NOMO-1 (cell line): ENCODE measurements around the gene TOP3B.
A peak's percentile ranks its signal among the peaks of the same experiment; 100 is the strongest.

Experiments
- DNase-seq, 2 experiments: peaks; one replicate each; lab custom pipeline; 2025; ENCODE audit not compliant: unreplicated experiment in 2 of 2; lab: John Stamatoyannopoulos, UW

The TOP3B gene

DNA sequence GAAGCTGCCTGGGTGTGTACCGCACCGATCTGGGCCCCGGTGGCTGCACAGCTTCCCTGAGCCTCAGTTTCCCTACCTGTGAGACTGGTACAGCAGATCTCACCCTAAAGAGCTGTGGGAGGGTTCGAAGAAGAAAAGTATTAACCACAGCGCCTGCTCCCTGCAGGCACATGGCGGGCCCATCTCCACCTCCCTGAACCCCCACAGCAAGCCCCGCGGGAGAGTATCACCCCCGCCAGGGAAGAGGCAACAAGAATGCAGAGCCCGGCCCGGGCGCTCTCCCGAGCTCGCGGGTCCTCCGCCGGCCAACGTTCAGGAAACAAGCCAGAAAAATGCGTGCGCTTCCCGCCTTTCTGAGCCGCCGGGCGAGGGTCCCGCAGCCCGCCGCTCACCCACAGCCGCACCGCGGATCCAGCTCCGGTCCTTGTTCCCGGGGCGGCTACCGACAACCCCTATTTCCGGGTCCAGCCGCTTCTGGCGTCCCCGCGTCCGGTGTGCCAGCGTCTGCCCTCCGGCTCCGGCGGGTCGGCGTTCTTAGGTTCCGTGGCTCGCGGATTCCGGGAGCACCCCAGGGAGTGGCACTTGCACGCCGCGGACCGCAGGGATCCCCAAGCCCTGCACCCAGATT is at the start of gene TOP3B:
Gene TOP3B, minus strand, starts transcription at position 450 of the 628 bp plus-strand sequence. CDS start 7,078 bp downstream, outside the sequence.
- peak; percentile 60 to 68 for DNase-seq

DNA sequence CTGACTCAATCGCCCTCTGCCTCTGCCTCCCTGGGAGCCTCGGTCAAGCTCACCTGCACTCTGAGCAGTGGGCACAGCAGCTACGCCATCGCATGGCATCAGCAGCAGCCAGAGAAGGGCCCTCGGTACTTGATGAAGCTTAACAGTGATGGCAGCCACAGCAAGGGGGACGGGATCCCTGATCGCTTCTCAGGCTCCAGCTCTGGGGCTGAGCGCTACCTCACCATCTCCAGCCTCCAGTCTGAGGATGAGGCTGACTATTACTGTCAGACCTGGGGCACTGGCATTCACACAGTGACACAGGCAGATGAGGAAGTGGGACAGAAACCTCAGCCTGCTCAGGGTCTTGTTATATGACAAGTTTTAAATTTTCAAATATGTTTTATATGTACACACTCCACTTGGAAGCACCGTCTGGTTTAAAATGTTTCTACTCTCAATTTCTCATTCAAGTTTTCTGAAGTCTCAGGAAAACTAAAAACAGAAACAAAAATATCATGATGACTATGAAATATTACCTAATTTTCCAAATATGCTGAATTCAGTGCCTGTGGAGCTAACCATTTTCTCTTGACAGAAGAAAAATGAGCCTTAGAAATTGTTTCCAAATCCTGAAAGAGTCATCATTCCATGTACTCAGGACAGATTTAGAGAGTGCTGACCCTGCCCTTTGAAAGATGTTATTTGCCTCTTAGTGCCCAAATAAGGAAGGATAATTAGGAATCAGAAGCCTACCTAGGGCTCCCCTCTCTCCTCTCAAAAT is 48.8 kb upstream of the TOP3B start:
- no peak for DNase-seq

GRCh38 chr22:22030493-22031182 is 48.1 kb upstream of the TOP3B start:
- DNase-seq: peak; percentile 8 to 23

DNA sequence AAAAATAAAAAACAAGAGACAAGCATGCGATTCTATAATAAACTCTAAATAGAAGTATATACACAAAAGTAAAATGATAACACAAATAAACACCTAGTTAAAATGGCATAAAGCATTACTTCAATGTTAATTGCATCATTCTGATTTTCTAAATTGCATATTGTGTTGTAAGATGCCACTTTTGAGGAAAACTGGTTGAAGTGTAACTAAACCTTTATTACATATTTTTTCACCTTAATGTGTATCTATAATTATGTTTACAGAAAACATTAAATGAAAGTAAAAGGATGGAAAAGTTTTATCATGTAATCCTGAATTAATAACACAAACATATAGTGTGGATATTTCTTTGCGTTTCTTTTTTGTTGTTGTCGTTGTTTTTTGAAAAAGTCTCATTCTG is 45.4 kb upstream of the TOP3B start:
- DNase-seq: no peak

DNA sequence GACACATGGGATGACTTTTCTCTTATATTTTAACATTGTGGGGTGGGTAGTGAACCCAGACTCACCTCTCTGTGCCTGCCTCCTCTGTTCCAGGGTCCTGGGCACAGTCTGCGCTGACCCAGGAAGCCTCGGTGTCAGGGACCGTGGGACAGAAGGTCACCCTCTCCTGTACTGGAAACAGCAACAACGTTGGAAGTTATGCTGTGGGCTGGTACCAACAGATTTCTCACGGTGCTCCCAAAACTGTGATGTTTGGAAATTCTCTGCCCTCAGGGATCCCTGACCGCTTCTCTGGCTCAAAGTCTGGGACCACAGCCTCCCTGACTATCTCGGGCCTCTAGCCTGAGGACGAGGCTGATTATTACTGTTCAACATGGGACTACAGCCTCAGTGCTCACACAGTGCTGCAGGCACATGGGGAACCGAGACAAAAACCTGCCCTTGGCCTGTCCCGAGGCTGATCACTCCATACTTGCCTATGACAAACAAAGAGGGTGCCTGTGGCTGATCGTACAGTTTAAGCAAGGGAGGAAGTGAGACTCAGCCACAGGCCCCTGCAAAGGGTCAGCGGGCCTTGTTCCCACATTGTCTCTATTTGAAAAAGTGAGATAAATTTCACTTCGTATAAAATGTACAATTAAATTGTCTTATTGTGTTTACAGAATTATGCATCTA is 43.7 kb upstream of the TOP3B start:
- peak; percentile 26 to 68 for DNase-seq

- no peak for DNase-seq
Measured at GRCh38 chr22:22025320-22026156, 43.0 kb upstream of the TOP3B start.

DNA sequence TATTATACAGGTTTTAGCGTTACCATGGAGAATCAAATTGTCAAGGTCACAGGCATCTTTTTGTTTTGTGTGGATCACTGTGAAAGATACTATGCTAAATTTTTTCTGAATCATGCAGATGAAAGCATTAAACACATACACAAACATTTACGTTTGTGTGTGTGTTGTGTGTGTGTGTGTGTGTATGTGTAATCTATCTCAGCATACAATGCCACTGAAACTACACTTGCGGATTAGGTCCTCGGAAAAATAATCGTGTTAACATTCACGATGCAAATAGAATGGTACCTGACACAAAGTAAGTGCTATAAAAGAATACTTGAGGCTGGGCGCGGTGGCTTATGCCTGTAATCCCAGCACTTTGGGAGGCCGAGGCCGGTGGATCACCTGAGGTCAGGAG is 41.9 kb upstream of the TOP3B start:
- DNase-seq: no peak

GRCh38 chr22:22023581-22024137 is 41.1 kb upstream of the TOP3B start:
- DNase-seq: no peak

DNA sequence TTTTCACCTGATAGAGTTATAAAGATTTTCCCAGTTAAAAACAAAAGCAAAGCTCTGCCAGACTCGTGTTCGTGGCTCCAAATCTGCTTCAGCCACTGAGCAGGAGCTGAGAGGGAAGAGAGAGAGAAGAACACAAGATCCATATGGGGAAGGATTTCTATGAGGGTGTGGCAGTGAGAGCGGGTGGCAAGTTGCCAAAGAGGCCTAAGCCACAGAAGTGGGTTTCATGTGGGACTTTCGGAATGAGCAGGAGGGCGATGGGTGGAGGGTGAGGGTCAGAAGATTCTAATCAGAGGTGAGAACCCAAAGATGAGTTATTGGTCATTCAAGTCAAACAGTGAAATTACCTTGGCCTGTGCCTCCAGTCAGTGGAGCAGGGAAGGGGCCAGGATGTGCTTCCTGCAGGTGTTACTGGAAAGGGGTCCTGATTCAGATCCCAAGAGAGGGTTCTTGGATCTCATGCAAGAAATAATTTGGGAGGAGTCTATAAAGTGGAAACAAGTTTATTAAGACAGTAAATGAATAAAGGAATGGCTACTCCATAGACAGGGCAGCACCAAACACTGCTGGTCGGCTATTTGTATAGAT is 40.5 kb upstream of the TOP3B start:
- no peak for DNase-seq

- DNase-seq: no peak
Measured at GRCh38 chr22:22022255-22022840, 39.8 kb upstream of the TOP3B start.

GRCh38 chr22:22021162-22021750 is 38.7 kb upstream of the TOP3B start:
- DNase-seq: no peak

DNA sequence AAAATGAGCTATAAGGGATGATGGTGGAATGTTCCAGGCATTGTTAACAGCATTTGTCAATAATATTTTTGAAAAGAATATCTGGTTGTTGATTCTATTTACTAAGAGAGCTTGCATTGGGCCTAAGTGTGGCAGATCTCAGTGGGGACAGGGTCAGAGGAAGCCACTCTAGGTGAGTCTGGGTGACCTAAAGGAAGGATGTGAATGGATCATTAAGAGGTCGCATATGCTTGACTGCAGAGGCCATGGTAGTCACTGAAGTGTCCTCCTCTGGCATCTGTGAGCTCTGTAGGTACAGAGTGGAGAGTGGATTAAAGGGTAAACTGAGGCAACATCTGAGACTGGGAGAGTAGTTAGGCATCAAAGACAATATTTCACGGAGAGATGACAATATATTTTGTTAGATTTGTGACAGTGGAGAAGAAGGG is 37.9 kb upstream of the TOP3B start:
- no peak for DNase-seq

DNA sequence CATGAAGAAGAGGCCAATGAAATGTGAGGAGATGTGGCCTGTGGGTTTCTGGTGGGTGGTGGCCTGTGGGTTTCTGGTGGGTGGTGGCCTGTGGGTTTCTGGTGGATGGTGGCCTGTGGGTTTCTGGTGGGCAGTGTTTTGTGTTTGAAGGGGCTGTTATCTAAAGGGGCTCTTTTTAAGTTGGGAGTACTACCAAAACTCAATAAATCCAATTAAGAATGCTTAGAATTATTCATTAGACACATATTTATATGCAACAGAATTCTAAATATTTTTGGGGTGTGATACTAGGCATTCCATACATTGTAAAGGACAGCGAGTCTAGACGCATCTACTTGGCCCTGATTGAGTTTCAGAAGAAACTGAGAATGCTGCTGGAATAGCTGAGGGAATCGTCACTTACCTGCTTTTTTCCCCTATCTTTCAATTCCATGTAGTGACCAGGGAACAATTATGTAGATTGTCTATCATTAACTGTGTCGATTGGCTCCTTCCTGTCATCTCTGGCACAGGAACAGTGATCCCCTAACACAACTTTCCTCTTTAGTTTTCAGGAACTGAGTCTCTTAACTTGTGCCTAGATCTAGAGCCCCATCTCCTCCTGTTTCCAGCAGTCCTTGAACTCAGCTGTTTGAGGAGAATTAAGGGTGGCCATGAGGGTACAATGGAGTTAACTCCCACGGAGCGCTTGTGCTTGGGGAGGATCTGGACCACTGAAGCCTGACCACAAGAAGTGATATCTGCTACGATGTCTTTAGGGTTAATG is 37.3 kb upstream of the TOP3B start:
- DNase-seq: no peak

DNA sequence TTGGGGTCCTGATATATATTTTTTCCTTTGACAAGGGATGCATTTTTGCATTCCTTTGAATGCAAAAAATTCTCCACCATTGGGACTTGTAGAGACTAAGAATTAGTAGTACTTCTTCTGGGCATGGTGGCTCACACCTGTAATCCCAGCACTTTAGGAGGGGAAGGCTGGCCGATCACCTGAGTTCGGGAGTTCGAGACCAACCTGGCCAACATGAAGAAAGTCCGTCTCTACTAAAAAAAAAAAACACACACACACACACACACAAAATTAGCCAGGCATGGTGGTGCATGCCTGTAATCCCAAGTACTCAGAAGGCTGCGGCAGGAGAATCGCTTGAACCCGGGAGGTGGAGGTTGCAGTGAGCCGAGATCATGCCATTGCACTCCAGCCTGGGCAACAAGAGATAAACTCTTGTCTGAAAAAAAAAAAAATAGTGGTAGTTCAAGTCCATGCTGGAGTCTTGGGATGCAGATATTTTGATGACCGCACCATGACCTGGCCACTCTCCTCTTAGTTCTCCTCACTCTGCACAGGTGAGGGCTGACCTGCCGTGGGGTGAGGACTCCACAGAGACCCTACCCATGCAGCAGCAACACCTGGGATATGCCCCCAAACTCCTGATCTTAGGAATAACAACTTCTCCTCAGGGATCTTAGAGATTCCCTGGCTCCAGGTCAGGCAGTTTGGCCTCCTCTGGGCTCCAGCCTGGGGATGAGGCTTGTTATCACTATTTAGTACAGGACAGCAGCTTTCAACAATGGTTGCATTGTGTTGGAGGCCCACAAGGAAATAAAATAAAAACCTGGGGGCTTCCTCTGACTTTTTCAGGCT is 36.5 kb upstream of the TOP3B start:
- DNase-seq: no peak

GRCh38 chr22:22015631-22016030 is 33.0 kb upstream of the TOP3B start:
- DNase-seq: no peak

- DNase-seq: no peak
Measured at GRCh38 chr22:22014285-22014659, 31.7 kb upstream of the TOP3B start.

- DNase-seq: no peak
Measured at GRCh38 chr22:22013559-22014284, 31.1 kb upstream of the TOP3B start.
